C4-2B (cell line): Measurements from ENCODE around the gene DNPH1.

ENCODE experiments used
- ZFX ChIP-seq: fragments of 450-650 bp; IDR thresholded peaks from 2 replicates; pipeline ENCODE4 v1.6.1; 2017
- TF ChIP-seq, protein P1 (sequence below): fragments of 450-650 bp; conservative IDR thresholded peaks from 2 replicates; pipeline ENCODE4 v1.5.1; 2017; ENCODE audit warnings: mild to moderate bottlenecking

- TF ChIP-seq, protein P1, sequence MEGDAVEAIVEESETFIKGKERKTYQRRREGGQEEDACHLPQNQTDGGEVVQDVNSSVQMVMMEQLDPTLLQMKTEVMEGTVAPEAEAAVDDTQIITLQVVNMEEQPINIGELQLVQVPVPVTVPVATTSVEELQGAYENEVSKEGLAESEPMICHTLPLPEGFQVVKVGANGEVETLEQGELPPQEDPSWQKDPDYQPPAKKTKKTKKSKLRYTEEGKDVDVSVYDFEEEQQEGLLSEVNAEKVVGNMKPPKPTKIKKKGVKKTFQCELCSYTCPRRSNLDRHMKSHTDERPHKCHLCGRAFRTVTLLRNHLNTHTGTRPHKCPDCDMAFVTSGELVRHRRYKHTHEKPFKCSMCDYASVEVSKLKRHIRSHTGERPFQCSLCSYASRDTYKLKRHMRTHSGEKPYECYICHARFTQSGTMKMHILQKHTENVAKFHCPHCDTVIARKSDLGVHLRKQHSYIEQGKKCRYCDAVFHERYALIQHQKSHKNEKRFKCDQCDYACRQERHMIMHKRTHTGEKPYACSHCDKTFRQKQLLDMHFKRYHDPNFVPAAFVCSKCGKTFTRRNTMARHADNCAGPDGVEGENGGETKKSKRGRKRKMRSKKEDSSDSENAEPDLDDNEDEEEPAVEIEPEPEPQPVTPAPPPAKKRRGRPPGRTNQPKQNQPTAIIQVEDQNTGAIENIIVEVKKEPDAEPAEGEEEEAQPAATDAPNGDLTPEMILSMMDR: no peak
- no peak for TF ChIP-seq ZFX
Measured at GRCh38 chr6:43277306-43277642, 48.0 kb upstream of the DNPH1 start.
